GM12891 (cell line): ENCODE data around the gene SBNO2.

ENCODE experiments used
- DNase-seq: peaks from one replicate; pipeline ENCODE4 v3.0.0; 2011; ENCODE audit warnings: low spot score; ENCODE audit not compliant: insufficient read length
- FAIRE-seq: peaks from 2 replicates; lab custom pipeline; 2011; peaks lifted over from hg19 to GRCh38; lab: Jason Lieb, UNC
- PAX5 ChIP-seq: IDR thresholded peaks from 2 replicates; pipeline ENCODE4 v1.6.1; 2011; ENCODE audit warnings: low read length, moderate library complexity, mild to moderate bottlenecking; ENCODE audit not compliant: insufficient read depth, severe bottlenecking
- POLR2A ChIP-seq: IDR thresholded peaks from 2 replicates; pipeline ENCODE4 v1.6.1; 2011; ENCODE audit warnings: low read depth, low read length, control low read depth
- POLR2AphosphoS5 ChIP-seq: IDR thresholded peaks from 2 replicates; pipeline ENCODE4 v1.6.1; 2011; ENCODE audit warnings: low read depth, low read length, control low read depth
- POU2F2 ChIP-seq: IDR thresholded peaks from 2 replicates; pipeline ENCODE4 v1.6.1; 2011; ENCODE audit warnings: low read depth, mild to moderate bottlenecking, control low read depth, low read length, moderate library complexity
- SPI1 ChIP-seq: IDR thresholded peaks from 2 replicates; pipeline ENCODE4 v1.6.1; 2011; ENCODE audit warnings: low read depth, low read length, control low read depth
- TAF1 ChIP-seq: IDR thresholded peaks from 2 replicates; pipeline ENCODE4 v1.6.1; 2011; ENCODE audit warnings: low read depth, low read length, control low read depth

SBNO2 gene

DNA sequence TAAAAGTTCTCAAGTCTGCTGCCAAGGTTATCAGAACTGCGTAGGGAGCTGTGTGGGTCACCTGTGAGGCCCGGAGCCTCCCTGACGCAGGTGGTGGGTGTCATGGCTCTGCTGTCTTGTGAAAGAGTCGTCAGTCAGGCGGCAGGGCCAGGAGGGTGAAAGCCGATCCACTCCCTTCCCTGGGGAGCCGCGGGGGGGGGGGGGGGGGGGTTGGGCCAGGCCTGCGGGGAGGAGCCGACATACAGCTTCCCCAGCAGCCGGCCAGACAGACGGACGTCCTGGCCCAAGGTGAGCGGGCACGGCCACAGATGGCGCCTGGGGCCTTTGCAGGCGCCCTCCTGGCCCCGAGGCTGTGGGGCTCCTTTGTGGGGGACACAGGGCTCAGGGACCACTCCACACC, 12.4 kb downstream of the SBNO2 start:
- DNase-seq: no peak
- FAIRE-seq: no peak
- no peak for TF ChIP-seq POLR2AphosphoS5
- no peak for TF ChIP-seq SPI1

DNA sequence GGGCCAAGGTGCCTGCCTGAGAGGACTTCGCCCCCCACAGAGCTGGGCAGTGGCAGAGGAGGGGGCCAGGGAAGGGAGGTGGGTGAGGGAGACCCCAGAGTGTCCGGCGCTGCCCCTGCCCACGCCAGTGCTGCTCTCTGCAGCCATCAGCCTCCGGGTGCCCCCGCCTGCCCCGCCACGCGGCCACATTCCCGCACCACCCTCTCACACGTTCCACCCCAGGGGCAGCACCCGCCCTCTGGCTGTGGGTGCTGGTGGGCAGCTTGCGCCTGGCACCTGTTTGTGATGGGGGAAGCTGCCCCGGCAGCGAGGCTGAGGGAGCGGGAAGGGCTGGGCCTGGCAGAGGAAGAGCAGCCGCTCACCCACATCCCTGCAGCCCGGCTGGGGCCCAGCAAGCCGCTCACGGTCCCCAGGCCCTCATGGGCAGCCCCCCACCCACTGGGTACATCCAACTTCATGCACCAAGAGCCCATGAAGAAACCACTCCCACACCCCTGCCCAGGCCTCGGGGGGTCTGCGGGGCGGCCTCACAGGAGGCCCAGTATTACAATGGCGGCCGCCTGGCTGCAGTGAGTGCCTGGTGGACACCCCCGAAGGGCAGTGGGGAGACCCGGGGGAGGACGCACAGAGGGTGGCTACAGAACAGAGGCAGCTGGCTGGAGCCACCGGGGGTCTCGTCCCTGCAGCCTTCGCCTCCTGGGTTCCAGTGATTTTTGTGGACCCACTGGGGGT, 14.0 kb downstream of the SBNO2 start:
- TF ChIP-seq POLR2AphosphoS5 (no peak), POU2F2 (no peak), POLR2A (no peak), SPI1 (no peak), TAF1 (no peak), PAX5 (no peak)
- FAIRE-seq: no peak
- DNase-seq: no peak

DNA sequence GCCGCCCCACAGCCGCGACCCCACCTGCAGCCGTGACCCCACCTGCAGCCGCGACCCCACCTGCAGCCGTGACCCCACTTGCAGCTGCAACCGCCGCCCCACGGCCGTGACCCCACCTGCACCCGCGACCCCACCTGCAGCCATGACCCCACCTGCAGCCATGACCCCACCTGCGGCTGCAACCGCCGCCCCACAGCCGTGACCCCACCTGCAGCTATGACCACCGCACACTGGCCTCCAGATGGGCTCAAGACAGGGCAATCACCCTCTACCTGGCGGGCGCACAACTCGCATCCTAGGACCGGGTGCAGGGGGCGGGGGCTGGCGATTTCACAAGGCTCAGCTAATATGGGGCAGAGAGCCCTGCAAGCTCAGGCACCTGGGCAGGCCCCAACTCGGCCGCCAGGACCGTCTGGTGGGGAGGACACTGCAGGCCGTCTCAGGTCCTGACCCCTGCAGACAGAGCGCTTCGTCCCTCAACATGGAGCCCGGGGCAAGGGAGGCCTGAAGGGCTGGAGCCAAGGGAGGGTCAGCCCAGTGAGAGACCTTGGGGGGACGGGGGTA, 15.1 kb downstream of the SBNO2 start:
- FAIRE-seq (no peak), DNase-seq (no peak)
- TF ChIP-seq POU2F2: no peak
- no peak for TF ChIP-seq POLR2AphosphoS5
- TF ChIP-seq PAX5: no peak
- TF ChIP-seq TAF1: no peak
- no peak for TF ChIP-seq SPI1
- no peak for TF ChIP-seq POLR2A

DNA sequence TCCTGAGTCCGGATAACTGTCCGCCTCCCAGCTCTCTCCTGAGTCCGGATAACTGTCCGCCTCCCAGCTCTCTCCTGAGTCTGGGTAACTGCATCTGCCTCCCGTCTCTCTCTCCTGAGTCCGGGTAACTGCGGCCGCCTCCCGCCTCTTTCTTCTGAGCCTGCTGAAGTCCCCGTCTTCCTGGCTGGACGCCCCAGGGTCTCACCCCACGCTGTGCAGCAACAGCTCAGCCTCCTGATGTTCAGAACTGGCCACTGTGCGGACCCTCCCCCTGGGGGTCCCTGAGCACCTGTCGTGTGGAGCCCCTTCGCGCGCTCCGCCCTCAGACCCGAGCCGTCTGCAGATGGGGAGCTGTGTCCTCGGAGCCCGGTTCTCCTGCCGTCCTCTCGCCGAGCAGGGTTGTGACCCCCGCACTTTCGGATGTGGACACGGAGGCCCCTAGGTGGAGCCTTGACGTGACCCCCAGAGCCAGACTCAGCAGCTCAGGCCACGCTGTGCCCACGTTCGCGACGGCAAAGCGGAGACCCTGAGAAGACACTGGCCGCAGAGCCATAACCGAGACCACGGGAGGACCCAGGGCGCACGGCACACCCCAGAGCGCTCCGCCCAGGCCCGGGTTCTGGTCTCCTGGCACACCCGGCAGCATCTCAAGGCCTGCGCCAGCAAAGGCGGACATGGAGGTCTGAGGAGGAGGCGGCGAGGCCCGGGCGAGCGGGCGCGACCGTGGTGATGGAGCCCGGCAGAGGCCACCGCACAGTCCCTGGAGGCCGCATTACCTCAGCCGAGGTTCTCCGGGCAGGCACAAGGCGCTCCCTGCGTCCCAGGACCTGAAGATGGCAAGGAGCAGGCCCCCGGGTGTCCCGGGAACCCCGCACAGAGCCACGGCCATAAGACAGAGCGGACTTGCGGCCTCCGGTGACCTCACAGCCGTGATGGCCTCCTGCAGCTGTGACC, 15.9 kb downstream of the SBNO2 start:
- TF ChIP-seq SPI1: no peak
- TF ChIP-seq TAF1: no peak
- TF ChIP-seq POU2F2: no peak
- no peak for TF ChIP-seq PAX5
- TF ChIP-seq POLR2AphosphoS5: no peak
- no peak for TF ChIP-seq POLR2A
- DNase-seq: no peak
- no peak for FAIRE-seq

DNA sequence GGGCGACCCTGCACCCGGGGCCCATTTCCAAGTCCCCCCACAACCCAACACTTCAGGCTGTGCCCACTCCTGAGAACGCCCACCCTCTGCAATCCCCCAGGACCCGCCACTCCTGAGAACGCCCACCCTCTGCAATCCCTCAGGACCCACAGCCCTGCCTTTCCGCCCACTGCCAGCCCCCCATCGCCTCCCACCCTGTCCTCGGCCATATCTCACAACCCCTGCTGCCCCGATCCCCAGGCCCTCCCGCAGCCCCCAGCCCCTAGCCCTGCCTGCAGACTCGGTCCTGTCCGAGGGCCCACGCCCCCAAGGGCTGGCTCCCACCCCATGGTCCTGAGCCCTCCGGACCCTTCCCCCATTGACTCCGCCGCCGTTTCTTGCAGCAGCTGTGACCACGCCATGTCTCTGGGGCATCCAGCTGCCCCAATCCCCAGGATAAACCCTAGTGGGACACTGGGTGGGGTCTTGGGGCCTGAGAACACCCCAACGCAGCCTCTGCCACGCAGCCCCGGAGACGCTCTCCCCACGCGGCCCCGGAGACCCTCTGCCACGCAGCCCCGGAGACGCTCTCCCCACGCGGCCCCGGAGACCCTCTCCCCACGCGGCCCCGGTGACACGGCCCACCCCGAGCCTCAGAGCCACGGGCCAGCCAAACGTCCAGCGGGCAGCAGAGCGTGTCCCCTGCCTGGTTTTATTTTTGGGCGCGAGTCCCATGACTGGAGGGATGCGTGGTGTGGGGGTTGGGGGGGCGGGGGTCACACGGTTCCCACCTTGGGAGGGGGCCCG, 17.0 kb downstream of the SBNO2 start:
- TF ChIP-seq TAF1 (no peak), PAX5 (no peak)
- FAIRE-seq (no peak), DNase-seq (no peak)

DNA sequence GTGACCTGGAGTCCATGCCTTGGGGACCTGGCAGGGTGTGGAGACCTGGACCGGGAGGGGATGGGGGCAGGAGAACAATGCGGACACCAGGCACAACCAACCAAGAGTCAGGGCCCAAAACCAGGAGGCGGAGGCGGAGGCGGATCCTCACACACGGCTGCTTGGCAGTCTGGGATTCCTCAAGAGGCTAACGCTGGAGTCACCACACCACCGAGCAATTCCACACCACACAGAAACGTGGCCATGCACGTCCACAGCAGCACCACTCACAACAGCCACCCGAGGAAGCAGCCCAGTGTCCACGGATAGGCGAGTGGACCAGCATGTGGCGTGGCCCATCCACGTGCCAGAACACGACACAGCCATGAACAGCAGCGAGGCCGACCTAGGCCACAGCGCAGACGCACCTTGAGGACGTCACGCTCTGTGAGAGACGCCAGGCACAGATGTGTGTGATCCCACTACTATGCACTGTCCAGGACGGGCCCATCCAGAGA, 17.7 kb downstream of the SBNO2 start:
- no peak for TF ChIP-seq TAF1
- TF ChIP-seq POU2F2: no peak
- TF ChIP-seq SPI1: no peak
- no peak for TF ChIP-seq POLR2AphosphoS5
- TF ChIP-seq POLR2A: no peak
- no peak for TF ChIP-seq PAX5
- FAIRE-seq (no peak), DNase-seq (no peak)

DNA sequence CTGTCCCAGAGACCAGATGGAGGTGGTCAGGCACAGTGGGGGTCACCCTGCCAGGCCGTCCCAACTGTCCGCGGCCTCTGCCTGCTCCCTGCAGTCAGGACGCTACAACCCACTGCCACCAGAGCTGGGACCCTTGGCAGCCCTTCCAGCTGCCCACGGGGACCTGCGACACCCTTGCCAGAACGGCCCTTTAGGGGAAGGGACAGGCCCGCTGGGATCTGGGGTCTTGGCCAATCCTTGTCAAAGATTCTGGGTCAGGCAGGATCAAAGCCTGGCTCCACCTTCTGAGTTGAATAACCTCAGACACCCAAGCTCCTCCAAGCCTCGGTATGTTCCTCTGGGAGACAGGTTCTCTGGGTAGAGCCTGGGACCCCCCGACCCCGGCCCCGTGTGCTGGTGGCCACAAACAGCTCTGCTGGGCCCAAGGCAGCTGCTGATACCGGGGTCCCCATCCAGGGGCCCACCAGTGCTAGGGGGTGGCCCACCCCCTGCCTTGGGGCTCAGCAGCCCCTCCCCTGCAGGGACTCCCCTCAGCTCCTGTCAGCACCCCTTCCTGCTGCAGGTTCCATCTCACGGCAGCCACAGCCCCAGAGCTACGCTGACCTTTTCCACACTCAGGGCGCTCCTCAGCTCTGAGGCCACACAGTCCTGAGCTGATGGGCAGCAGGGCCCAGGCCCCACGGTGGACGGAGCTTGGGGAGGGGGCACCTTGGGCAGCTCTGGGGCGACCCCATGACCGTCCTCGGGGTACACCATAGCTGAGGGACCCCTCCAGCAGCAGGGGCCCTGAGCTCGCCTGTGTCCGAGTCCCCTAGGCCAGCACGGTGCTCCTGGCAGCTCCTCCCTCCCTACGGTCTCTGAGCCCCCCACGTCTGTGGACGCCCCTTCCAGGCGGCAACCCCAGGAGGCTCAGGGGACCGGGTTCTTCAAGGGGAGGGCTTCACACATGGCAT, 18.4 kb downstream of the SBNO2 start:
- DNase-seq (no peak), FAIRE-seq (no peak)
- TF ChIP-seq POLR2A: no peak
- TF ChIP-seq TAF1: no peak
- TF ChIP-seq PAX5: no peak
- TF ChIP-seq SPI1: no peak
- no peak for TF ChIP-seq POU2F2
- no peak for TF ChIP-seq POLR2AphosphoS5

DNA sequence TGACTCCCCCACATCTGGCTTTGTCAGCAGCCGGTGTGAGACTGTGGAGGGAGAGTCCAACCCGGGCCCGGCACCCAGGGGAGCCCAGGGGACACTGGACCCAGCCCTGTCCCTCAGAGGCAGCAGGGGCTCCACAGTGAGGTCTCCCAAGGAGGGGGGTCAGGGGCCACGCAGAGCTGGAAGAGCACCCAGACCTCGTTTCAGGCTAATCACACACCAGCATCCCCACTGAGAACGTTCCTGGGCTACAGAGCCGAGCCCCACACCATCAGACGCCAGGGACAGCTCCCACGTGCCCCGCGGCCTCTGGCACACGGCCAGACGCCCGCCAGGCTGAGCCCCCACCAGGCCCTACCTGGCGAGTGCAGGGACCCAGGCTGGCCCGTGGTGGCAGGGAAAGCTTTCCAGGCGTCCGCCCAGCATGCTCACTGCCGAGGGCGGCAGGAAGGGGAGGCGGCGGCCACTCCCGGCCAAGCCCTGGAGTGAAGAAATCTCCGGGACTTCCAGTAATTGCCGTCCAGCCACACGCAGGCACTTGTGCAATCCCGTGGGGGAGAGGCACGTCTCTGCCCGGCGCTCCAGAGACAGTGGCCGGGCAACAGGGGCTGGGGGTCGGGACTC, 19.2 kb downstream of the SBNO2 start:
- TF ChIP-seq POLR2A (no peak), TAF1 (no peak), POLR2AphosphoS5 (no peak), SPI1 (no peak), POU2F2 (no peak), PAX5 (no peak)
- no peak for FAIRE-seq
- DNase-seq: no peak
